ENCODE results near the gene LYL1. TPM values are rescaled to one million over a fixed set of nuclear protein-coding genes. Genes with fewer than 3 reads are reported as not detected.

Gene LYL1
- total and polyA plus RNA-seq, 2 of the 4 experiments (the other 2 are of a cell fraction), result 0.36 to 0.39 TPM

GRCh38 chr19:13093407-13094105 lies 9.1 kb downstream of the LYL1 start (continued):
- no peak for TF ChIP-seq NFE2L2 (IDR thresholded peaks at IDR 0.05; ENCODE audit: low read depth, low read length)
- no peak for TF ChIP-seq MXI1 (IDR thresholded peaks at IDR 0.05; ENCODE audit: borderline replicate concordance, low read depth, low read length)

DNA sequence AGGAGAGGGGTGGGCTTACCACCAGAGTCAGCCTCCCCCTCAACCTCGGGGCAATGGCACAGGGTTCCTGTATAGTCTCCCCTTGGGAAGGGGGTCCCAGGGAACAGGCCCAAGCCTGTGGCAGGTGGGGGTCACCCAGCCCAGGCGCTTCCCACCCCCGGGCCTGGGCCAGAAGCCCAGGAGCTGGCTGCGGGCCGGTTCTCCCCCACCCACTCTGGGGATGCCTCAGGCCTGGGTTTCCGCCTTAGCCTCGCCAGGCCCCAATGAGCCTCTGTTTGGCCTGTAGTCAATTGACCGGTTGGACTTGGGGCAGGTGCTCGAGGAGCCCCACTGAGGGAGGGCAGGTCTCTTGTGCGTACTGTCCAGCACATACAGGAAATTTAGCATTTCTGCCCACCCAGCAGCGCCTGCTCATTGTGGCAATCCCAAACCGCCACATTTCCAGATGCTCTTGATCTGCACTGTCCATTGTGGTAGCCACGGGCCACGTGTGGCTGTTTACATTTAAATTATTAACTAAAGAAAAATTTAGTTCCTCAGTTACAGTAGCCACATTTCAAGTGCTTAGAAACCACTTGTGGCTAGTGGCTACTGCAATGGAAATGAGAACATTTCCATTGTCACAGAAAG lies 9.9 kb downstream of the LYL1 start:
- Histone ChIP-seq H2BK15ac (ENCODE audit: low read depth, low read length) (no peak overlapping the region), H3K9me3 (ENCODE audit: control insufficient read depth, insufficient read depth, low read length) (no peaks in the 10 kb centered on the region), H3K4me1 (ENCODE audit: control insufficient read depth, insufficient read depth, low read length) (peaks cover 9% of the 10 kb centered on the region; the same call in 1 of the 2 replicates), H2AFZ (replicated peaks; ENCODE audit: low read length, poor library complexity) (no peak overlapping the region), H3K9me1 (ENCODE audit: insufficient read depth, low read length) (no peaks in the 10 kb centered on the region), H3K14ac (replicated peaks; ENCODE audit: low read depth, low read length) (no peak overlapping the region), H3K56ac (ENCODE audit: extremely low read depth, insufficient read depth, low read length) (no peak overlapping the region), H3K4me2 (ENCODE audit: low read depth, low read length) (no peak overlapping the region), H4K5ac (ENCODE audit: low read depth, low read length) (no peak overlapping the region), H4K91ac (ENCODE audit: insufficient read depth, low read depth, low read length) (no peak overlapping the region), H2AK5ac (ENCODE audit: low read depth, low read length) (no peak overlapping the region), H3K18ac (ENCODE audit: low read depth, low read length) (no peak overlapping the region), H2BK20ac (ENCODE audit: low read depth, low read length) (no peak overlapping the region), H3K27me3 (ENCODE audit: control insufficient read depth, insufficient read depth, low read length) (no peaks in the 10 kb centered on the region), H3K27ac (ENCODE audit: insufficient read depth, low read length) (no peak overlapping the region), H2BK5ac (ENCODE audit: low read depth, low read length, poor library complexity, severe bottlenecking) (no peak overlapping the region), H3K79me1 (ENCODE audit: low read depth in 1 of 2, low read length in 2 of 2) (0 out of 4 replicates have a peak, but pooled peaks cover 0 to 4% of the 10 kb centered on the region in 2 experiments), H4K20me1 (ENCODE audit: insufficient read depth, low read length) (peaks cover 15% of the 10 kb centered on the region; the same call in 1 of the 2 replicates), H3K4me3 (ENCODE audit: insufficient read depth, low read depth, low read length) (no peak overlapping the region), H3K4ac (ENCODE audit: low read depth, low read length) (no peak overlapping the region), H4K8ac (ENCODE audit: low read depth in 2 of 2, low read length in 2 of 2) (no peak overlapping the region), H2AK9ac (replicated peaks; ENCODE audit: low read depth, low read length, poor library complexity) (no peak overlapping the region), H3K9ac (ENCODE audit: low read depth, low read length) (no peak overlapping the region), H3K23ac (ENCODE audit: low read depth, low read length) (no peak overlapping the region), H2BK120ac (ENCODE audit: low read depth, low read length) (no peak overlapping the region), H3K36me3 (ENCODE audit: control insufficient read depth, insufficient read depth, low read length) (peaks cover 24% of the 10 kb centered on the region; the same call in 1 of the 2 replicates)
- ChIA-PET CTCF (interaction anchor here (0.6 to 1.8 kb wide), 6 partner anchors 35 to 178 kb away, joined by 3 to 10 read pairs (median 6); no protein-coding TSS in a partner anchor), POLR2A (ENCODE audit: unreplicated experiment) (interaction anchor here (0.6 kb wide), 1 partner anchor 127 kb away, joined by 3 read pairs; no protein-coding TSS in a partner anchor)
- no TSS peak for BruUV-seq (replicated peaks)
- DNase-seq (peak; percentile 58), ATAC-seq (ENCODE audit: low read depth) (no peak)
- TF ChIP-seq FOS (IDR thresholded peaks at IDR 0.05; ENCODE audit: low read depth, low read length) (no peak), NFE2L2 (IDR thresholded peaks at IDR 0.05; ENCODE audit: low read depth, low read length) (no peak)
- TF ChIP-seq, protein P1, sequence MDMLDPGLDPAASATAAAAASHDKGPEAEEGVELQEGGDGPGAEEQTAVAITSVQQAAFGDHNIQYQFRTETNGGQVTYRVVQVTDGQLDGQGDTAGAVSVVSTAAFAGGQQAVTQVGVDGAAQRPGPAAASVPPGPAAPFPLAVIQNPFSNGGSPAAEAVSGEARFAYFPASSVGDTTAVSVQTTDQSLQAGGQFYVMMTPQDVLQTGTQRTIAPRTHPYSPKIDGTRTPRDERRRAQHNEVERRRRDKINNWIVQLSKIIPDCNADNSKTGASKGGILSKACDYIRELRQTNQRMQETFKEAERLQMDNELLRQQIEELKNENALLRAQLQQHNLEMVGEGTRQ (IDR thresholded peaks at IDR 0.05; ENCODE audit: low read depth, low read length), result 0 out of 2 replicates have a peak, but pooled peaks have one; percentile 34
- dilution Hi-C loops (cut with HindIII; ENCODE audit: low sequenced_read_pairs, unreplicated experiment) (no loop called here), in situ Hi-C loops (cut with MboI; ENCODE audit: low sequenced_read_pairs) (loop anchor here (5.0 kb wide), 1 partner anchor 110 kb away; no protein-coding TSS in a partner anchor), intact Hi-C loops (cut with micrococcal nuclease) (loop anchor here (1.0 kb wide), 1 partner anchor 109 kb away; no protein-coding TSS in a partner anchor)
- WGBS, 2 experiments (ENCODE audit: extremely low coverage in 2 of 2, insufficient read length in 1 of 2), result 100% methylated on average over 2 of the region's 14 CpGs; no CpG with 5 or more reads in 1 of the 2 experiments
